ENCODE data around the gene PCCA.

The PCCA gene

DNA sequence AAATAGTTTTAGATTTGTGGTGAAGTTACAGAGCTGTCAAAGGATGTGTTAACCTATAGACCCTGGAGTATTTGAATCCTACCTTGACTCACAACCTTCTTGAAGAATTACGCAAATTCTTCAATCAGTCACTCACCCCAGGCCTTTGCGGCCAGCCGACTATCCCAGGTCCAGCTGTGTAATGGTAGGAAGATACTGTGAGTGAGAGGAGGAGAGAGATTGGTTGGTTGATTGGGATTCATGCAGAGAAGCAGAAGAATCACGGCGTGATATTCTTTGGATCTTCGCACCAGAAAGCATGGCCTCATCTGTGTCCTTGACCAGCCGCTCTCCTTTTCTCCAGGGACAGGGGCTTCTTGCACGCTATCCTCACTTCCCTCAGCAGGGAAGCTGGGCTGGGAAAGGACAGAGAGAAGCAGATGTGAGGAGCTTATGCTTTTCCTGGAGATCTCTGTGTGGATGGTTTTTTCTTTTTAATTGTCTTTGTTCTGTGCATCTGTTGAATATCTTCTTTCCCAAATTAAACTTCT lies 250.6 kb downstream of the PCCA start:
- in situ Hi-C loops (cut with MboI; ENCODE audit: low pct_unique_long_range_greater_than_20kb, low sequenced_read_pairs, unreplicated experiment) = no loop called here
- TF ChIP-seq, protein P1, sequence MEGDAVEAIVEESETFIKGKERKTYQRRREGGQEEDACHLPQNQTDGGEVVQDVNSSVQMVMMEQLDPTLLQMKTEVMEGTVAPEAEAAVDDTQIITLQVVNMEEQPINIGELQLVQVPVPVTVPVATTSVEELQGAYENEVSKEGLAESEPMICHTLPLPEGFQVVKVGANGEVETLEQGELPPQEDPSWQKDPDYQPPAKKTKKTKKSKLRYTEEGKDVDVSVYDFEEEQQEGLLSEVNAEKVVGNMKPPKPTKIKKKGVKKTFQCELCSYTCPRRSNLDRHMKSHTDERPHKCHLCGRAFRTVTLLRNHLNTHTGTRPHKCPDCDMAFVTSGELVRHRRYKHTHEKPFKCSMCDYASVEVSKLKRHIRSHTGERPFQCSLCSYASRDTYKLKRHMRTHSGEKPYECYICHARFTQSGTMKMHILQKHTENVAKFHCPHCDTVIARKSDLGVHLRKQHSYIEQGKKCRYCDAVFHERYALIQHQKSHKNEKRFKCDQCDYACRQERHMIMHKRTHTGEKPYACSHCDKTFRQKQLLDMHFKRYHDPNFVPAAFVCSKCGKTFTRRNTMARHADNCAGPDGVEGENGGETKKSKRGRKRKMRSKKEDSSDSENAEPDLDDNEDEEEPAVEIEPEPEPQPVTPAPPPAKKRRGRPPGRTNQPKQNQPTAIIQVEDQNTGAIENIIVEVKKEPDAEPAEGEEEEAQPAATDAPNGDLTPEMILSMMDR (IDR thresholded peaks at IDR 0.05; ENCODE audit: extremely low read depth, insufficient read depth, missing control alignments) = no peak
- DNase-seq (ENCODE audit: low spot score) = no peak

DNA sequence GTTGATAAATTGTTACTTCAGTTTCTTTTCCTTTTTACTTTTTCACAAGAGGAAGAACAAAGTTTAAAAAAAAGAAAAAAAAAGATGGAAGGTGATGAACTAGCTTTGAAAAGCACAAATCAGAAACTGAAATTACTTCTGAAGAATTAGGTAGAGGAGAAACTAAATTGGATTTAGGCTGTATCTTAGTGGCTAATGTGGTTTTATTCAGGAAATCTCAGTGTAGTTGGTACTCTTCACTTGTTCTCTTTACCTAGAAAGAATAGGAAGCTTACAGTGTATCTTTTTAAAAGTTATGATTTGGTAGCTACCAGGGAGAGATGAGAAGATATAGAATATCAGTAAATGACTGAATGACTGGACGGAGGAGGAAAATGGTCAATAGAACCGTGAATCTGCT lies 252.0 kb downstream of the PCCA start:
- TF ChIP-seq, protein P1 (IDR thresholded peaks at IDR 0.05; ENCODE audit: extremely low read depth, insufficient read depth, missing control alignments) = no peak
- in situ Hi-C loops (cut with MboI; ENCODE audit: low pct_unique_long_range_greater_than_20kb, low sequenced_read_pairs, unreplicated experiment) = no loop called here
- DNase-seq (ENCODE audit: low spot score) = no peak

DNA sequence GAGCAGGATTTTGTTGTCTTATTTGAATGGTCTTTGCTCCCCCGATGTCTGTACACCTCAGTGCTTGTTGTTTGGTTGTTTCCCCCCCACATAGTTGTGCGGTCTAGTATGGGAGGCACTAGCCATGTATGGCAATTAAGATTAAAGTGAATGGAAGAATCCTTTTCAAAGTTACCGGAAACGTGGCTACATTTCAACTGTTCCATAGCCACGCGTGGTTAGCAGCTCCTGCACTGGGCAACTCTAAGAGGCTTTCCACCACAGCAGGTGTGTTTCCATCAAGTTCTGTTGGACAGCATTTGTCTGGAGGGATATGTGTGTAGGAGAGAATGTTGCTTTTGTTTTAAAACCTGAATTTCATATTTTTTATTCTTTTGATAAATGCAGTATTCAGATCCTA lies 252.4 kb downstream of the PCCA start:
- TF ChIP-seq, protein P1 (IDR thresholded peaks at IDR 0.05; ENCODE audit: extremely low read depth, insufficient read depth, missing control alignments) = no peak
- DNase-seq (ENCODE audit: low spot score) = no peak
- in situ Hi-C loops (cut with MboI; ENCODE audit: low pct_unique_long_range_greater_than_20kb, low sequenced_read_pairs, unreplicated experiment) = no loop called here

DNA sequence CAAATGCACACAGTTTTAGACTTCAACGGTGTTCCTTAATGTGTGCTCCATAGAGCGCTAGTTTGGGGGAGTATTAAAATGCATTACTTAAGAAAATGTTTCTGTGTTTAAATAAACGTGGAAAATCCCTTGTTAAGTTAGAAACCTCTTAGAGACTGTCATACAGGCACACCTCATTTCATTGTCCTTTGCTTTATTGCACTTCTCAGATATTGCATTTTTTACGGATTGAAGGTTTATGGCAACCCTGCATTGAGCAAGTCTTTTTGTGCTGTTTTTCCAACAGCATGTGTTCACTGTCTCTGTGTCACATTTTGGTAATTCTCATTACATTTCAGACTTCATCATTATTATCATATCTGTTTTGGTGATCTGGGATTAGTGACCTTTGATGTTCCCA lies 255.7 kb downstream of the PCCA start:
- in situ Hi-C loops (cut with MboI; ENCODE audit: low pct_unique_long_range_greater_than_20kb, low sequenced_read_pairs, unreplicated experiment) = no loop called here
- no peak for DNase-seq (ENCODE audit: low spot score)
- TF ChIP-seq, protein P1 (IDR thresholded peaks at IDR 0.05; ENCODE audit: extremely low read depth, insufficient read depth, missing control alignments) = no peak

DNA sequence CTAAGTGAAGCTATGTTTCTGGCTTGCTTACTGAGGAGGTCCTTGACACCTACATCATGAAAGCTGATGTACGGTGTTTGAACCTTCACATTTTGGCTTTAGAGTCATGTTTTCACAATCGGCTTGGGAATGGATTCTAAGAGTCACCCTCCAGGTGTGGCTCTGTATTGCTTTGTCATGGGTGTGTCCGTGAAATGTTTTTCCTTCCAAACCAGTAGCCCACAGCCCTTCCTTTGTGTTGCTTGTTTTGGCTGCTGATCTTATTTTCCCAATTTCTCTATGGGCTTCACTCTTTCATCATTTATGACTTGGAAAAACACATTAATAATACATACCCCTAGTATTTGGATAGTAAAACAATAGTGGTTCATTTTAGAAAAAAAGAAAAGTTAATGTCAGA lies 259.1 kb downstream of the PCCA start:
- in situ Hi-C loops (cut with MboI; ENCODE audit: low pct_unique_long_range_greater_than_20kb, low sequenced_read_pairs, unreplicated experiment) = no loop called here
- TF ChIP-seq, protein P1 (IDR thresholded peaks at IDR 0.05; ENCODE audit: extremely low read depth, insufficient read depth, missing control alignments) = no peak

DNA sequence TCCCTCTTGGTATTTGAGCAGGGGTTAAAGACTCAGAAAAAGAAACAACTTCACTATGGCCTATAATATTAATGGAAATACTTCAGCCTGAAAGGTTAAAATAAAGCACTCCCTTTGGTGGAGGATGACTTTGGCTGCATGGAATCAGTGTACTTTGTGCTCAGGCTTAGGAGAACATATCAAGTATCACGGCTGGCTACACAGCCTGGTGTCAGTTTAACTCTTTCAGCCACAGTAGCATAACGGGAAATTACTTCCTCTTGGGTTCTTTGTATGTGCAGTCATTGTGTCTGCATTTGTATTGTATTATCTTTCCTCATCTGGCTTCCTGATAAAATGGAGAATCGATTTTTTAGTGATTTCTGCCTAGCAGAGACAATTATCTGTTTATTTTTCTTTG lies 260.7 kb downstream of the PCCA start:
- no peak for DNase-seq (ENCODE audit: low spot score)
- in situ Hi-C loops (cut with MboI; ENCODE audit: low pct_unique_long_range_greater_than_20kb, low sequenced_read_pairs, unreplicated experiment) = no loop called here
- TF ChIP-seq, protein P1 (IDR thresholded peaks at IDR 0.05; ENCODE audit: extremely low read depth, insufficient read depth, missing control alignments) = no peak

More for the DNA sequence above, 259.1 kb downstream of the PCCA start:
- DNase-seq (ENCODE audit: low spot score) = no peak

DNA sequence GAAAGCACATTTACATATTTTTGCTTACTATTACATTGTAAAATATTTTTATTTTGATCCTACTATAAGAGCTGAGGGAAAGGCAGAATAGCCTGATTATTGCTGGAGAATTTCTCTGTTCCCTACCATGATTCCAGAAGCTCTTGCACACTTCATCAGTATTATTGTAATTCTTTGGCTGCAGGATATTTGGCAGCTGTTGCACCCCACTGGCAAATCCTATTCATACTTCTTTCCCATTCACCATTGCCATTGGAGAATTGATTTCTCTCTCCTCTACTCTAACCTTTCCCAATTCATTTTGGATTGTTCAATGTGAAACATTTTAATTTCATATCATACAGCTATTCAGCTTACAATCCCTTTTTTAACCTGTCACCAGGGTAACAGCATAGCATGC lies 261.7 kb downstream of the PCCA start:
- TF ChIP-seq, protein P1 (IDR thresholded peaks at IDR 0.05; ENCODE audit: extremely low read depth, insufficient read depth, missing control alignments) = no peak
- in situ Hi-C loops (cut with MboI; ENCODE audit: low pct_unique_long_range_greater_than_20kb, low sequenced_read_pairs, unreplicated experiment) = no loop called here
- DNase-seq (ENCODE audit: low spot score) = no peak
